GM19328 (cell line): ENCODE results near the gene KLRC3.
"Not testable (repeated sequence)": the region's sequence is repeated elsewhere in the genome, so short reads cannot be mapped to it uniquely, and the experiment has no call there.

ENCODE experiments used
- ATAC-seq: cut with Tn5 transposase; IDR thresholded peaks from one replicate; pipeline ENCODE4 v1.9.1; 2021; ENCODE audit warnings: mild to moderate bottlenecking, moderate library complexity; ENCODE audit not compliant: unreplicated experiment

Gene KLRC3

DNA sequence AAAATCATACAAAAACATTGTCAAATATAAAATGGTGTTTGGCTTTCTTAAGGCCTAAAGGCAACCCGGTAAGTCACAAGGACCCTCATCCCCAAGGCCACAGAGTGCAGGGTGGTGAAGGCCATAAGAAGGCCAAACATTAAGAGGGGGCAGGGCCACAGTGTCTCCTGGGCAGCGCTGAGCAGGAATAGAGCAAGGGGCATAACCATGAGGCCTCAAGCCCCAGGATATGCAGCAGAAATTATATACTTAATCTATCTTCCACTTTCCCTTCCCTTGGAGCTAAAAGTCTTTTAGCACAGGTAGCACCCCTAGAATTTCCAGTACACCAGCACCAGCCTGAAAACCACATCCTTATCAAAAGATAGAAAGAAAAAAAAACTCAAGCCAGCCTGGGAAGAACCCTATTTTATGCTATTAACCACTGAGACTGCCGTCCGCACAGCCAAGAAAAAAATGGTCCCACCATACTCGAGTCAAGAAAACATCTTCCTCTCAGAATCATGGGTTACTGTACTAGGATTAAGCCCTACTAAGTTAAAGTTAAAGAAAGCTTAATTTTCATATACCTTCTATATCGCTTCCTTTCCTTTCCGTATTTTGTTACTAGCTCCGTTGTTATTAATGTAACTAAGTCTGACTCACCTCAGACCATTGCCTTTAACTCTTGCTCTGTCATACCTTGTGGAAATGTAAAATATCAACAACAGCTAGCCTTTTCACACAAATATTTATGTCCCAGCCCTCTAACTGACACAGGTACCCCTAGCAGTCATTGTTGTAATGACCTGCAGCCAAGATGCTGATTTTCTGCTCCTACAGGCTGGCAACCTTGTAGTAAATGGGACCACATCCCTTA lies 50.6 kb downstream of the KLRC3 start:
- no peak for ATAC-seq

DNA sequence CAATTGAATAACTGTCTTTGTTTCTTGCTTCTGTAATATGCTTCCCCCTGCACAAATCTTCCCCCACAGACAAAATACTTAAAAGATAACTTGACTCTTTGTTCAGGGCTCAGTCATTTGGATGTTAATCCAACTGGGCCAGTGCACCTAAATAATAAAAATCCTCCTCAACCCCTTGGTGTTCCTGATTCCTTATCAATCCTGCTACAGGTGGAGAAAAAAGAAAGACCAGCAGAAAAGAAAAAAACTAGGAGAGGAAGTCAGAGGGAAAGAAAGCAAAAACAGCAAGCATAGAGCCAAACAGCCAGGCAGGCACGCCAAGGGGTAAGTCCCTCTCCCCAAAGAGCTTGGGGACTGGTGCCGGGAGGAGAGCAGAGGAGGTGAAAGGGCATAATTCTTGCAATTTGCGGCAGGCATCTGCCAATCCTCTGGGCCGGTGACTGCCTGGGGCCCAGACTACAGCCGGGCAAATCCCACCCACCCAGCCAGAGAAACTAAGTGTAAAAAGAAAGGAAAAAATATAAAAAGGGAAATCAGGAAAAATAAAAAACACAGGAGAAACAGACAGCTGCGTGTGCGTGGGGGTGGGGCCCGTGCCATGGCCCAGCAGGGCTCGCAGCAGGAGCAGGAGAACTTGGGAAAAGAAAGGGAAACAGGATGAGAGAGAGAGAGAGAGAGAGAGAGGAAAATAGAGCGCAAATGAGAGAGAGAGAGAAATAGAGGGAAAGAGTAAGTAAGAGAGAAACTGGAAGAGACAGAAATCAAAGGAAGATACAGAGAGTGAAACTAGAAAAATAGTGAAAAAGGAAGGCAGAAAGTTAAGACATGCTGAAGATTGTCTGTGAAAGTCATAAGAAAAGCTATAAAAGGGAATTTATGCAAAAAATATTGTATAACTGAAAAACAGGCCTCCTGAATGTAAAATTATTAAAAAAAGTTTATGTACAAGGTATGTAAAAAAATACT lies 51.9 kb downstream of the KLRC3 start:
- ATAC-seq: no peak

- ATAC-seq: not testable (repeated sequence)
Measured at GRCh38 chr12:10367714-10368113, 52.7 kb downstream of the KLRC3 start.

GRCh38 chr12:10366875-10367274 lies 53.5 kb downstream of the KLRC3 start:
- no peak for ATAC-seq

- no peak for ATAC-seq
Measured at GRCh38 chr12:10365696-10366405, 54.5 kb downstream of the KLRC3 start.

DNA sequence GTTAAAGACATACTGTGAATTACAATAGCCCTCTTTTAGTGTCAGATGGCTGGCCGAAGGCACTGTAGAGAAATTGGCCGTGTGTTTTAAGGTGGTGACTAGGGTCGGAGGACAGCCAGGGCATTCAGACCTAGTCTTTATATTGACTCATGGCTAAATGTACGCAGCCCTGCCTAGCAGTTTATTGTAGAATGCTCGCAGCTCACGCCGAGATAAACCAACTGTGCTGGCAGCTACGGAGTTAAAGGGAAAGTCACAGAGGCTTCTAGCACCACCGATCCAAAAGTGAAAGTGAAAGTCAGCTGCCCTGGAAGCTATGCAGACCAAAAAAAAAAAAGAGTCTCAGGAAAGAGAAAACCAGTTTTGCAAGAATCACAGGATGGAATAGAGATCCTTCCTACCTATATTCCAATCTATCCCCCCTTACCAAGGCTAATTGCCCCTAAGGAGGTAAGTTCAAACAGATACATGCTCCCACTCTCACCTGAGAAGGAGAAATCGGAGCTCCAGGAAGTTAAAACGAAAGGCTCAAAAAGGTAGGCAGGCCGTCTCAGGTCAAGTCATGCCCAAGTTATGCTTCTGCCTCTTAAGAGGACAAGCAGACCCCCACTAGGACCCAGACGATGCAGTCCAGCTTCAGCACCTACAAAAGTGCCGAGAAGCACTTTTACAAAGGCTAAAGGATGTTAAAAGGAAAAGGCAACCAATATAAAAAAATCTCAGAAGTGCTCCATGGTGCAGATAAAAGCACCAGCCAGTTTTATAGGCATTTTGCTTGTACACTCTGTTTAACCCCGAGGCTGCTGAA lies 55.4 kb downstream of the KLRC3 start:
- ATAC-seq: peak; percentile 43

- ATAC-seq: peak; percentile 77
Measured at GRCh38 chr12:10363914-10364814, 56.2 kb downstream of the KLRC3 start.

DNA sequence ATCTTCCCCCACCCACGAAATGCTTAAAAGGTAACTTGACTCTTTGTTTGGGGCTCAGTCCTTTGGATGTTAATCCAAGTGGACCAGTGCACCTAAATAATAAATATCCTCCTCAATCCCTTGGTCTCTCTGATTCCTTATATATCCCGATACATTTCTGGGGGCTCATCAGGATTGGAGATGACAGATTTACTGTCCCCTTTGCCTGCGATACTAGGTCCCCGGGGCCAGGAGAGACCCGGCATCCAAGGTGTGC lies 56.8 kb downstream of the KLRC3 start:
- ATAC-seq: no peak

DNA sequence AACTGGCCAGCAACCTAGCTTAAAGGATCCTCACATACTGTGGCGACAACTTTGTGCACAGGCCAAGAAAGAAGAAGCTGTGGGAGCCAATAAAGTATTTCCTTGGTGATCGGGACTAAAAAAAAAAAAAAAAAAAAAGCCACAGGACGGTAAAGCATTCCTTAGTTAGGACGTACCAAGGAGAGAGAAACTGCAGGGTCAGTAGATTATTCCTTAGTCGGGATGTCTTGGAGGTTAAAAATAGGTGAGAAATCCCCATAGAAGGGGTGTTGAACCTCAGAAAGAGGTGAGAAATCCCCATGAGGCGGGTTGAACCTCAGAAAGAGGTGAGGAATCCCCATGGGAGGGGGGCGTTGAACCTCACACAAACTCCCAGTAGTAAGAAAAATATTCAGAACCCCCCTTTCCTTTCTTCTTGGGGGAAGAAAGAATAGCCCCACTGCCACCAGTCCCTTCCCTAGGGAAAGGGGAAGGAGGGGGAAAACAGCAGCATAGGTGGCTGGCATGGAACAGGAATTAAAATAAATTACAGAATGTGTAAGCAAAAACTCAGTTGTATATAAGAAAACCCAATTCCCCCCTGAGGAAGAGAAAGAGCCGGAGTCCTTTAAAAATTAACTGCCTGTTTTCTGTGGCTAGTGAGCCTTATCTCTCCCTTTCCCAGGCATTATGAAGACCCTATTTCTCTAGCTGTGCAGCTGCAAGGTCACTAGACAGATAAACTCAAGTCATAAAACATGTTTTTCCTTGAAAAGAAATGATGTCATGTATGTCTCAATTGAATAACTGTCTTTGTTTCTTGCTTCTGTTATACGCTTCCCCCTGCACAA lies 57.4 kb downstream of the KLRC3 start:
- no peak for ATAC-seq

DNA sequence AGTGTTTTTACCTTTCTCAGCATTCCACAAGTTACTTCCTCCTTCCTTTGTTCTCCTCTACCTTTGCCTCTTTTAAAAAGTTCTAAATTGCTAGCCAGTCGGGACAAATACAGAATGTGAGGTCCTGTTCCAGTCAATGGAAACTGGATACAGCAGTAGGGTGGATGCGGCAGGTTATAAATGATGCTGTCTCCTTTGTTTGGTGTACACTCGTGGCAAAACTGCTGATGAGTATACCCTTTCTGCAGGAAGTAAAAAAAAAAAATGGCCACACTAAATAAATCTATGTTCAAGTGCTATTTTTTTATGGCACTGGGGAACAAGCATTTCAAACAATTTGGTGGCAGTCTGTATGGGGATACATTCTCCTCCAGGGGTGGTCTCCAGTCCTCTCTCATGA lies 58.1 kb downstream of the KLRC3 start:
- no peak for ATAC-seq
